ENCODE data around the gene PAM16. TPM values are rescaled to one million over a fixed set of nuclear protein-coding genes. Genes with fewer than 3 reads are reported as not detected.

PAM16 gene
- total and polyA plus RNA-seq, 9 of the 15 experiments (the other 6 are each of a cell fraction or from before 2014, with no cell fraction given): 38.7 to 273 (median 79.3) TPM

DNA sequence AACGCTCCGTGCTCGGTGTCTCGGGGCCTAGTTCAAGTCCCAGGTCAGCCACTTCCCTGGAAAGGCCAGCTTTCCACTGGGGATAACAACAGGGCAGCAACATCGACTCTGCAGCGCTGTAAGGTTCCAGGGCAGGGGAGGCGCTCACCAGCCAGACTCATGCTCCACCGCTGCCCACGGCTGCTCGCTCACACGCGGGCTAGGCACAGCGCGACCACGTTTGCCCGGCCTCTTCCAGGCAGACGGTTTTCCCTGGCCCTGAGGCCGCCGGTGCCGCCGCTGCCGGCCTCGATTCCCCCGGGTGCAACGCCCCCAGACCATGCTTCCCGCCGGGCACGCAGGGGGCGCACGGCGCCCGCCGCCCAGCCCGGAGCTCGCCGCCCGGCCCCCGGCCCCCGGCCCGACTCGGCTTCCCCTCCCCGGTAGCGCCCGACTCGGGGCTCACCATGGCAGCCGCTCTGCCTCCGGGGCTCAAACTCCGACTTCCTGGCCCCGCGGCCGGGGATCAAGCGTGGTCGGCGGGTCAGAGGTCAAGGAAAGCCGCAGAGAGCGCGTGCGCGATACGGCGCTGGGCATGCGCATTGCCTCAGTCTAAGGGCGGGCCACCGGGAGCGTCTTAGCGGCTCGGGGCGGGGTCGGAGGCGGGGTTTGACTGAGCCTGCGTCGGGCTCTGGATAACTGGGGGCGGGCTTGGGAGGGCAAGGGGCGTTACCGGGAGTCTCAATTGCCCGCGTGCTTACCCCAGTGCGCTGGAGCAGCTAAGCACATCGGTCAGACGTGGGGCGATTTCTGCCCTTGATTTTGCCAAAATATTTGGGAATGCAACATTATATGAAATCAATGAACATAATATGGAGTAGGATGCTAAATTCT, at the start of gene PAM16 (continued):
- no peak for TF ChIP-seq TEAD1 (CRISPR knock-in tag; IDR thresholded peaks at IDR 0.05)
- no peak for TF ChIP-seq BMI1 (IDR thresholded peaks at IDR 0.05; ENCODE audit: low read length)
- no peak for TF ChIP-seq ZC3H11A (IDR thresholded peaks at IDR 0.05; ENCODE audit: low read depth, low read length)
- TF ChIP-seq STAT5B (CRISPR knock-in tag; IDR thresholded peaks at IDR 0.05): no peak
- no peak for TF ChIP-seq KDM4B (IDR thresholded peaks at IDR 0.05; ENCODE audit: borderline replicate concordance in 2 of 2, low read depth in 1 of 2)
- TF ChIP-seq ETS2 (tag; IDR thresholded peaks at IDR 0.05; ENCODE audit: borderline replicate concordance, poor library complexity, severe bottlenecking): no peak
- TF ChIP-seq, protein P1, sequence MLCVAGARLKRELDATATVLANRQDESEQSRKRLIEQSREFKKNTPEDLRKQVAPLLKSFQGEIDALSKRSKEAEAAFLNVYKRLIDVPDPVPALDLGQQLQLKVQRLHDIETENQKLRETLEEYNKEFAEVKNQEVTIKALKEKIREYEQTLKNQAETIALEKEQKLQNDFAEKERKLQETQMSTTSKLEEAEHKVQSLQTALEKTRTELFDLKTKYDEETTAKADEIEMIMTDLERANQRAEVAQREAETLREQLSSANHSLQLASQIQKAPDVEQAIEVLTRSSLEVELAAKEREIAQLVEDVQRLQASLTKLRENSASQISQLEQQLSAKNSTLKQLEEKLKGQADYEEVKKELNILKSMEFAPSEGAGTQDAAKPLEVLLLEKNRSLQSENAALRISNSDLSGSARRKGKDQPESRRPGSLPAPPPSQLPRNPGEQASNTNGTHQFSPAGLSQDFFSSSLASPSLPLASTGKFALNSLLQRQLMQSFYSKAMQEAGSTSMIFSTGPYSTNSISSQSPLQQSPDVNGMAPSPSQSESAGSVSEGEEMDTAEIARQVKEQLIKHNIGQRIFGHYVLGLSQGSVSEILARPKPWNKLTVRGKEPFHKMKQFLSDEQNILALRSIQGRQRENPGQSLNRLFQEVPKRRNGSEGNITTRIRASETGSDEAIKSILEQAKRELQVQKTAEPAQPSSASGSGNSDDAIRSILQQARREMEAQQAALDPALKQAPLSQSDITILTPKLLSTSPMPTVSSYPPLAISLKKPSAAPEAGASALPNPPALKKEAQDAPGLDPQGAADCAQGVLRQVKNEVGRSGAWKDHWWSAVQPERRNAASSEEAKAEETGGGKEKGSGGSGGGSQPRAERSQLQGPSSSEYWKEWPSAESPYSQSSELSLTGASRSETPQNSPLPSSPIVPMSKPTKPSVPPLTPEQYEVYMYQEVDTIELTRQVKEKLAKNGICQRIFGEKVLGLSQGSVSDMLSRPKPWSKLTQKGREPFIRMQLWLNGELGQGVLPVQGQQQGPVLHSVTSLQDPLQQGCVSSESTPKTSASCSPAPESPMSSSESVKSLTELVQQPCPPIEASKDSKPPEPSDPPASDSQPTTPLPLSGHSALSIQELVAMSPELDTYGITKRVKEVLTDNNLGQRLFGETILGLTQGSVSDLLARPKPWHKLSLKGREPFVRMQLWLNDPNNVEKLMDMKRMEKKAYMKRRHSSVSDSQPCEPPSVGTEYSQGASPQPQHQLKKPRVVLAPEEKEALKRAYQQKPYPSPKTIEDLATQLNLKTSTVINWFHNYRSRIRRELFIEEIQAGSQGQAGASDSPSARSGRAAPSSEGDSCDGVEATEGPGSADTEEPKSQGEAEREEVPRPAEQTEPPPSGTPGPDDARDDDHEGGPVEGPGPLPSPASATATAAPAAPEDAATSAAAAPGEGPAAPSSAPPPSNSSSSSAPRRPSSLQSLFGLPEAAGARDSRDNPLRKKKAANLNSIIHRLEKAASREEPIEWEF (CRISPR knock-in tag; IDR thresholded peaks at IDR 0.05): no peak
- no peak for TF ChIP-seq ZNF347 (CRISPR knock-in tag; IDR thresholded peaks at IDR 0.05; ENCODE audit: low read depth)
- TF ChIP-seq NFATC3 (IDR thresholded peaks at IDR 0.05): no peak
- TF ChIP-seq ZNF668 (CRISPR knock-in tag; IDR thresholded peaks at IDR 0.05): no peak
- TF ChIP-seq ETV6 (IDR thresholded peaks at IDR 0.05; ENCODE audit: borderline replicate concordance in 1 of 2, low read depth in 2 of 2, low read length in 1 of 2): no peak
- TF ChIP-seq ETV6 (CRISPR knock-in tag; IDR thresholded peaks at IDR 0.05; ENCODE audit: borderline replicate concordance): no peak
- TF ChIP-seq, protein P2, sequence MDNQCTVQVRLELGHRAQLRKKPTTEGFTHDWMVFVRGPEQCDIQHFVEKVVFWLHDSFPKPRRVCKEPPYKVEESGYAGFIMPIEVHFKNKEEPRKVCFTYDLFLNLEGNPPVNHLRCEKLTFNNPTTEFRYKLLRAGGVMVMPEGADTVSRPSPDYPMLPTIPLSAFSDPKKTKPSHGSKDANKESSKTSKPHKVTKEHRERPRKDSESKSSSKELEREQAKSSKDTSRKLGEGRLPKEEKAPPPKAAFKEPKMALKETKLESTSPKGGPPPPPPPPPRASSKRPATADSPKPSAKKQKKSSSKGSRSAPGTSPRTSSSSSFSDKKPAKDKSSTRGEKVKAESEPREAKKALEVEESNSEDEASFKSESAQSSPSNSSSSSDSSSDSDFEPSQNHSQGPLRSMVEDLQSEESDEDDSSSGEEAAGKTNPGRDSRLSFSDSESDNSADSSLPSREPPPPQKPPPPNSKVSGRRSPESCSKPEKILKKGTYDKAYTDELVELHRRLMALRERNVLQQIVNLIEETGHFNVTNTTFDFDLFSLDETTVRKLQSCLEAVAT (IDR thresholded peaks at IDR 0.05): no peak; a peak in 1 of 4 replicates
- no peak for TF ChIP-seq SREBF1 (IDR thresholded peaks at IDR 0.05; ENCODE audit: borderline replicate concordance, low read depth, low read length)
- TF ChIP-seq NFYB (IDR thresholded peaks at IDR 0.05; ENCODE audit: extremely low read depth, insufficient read length): no peak

Data from K562 (cell line).